IMR-90 (cell line): ENCODE measurements around the gene NQO2. TPM values are rescaled to one million over a fixed set of nuclear protein-coding genes. Genes with fewer than 3 reads are reported as not detected.

ENCODE experiments used
- ATAC-seq: fragments of 200-7000 bp; cut with Tn5 transposase; 2 replicates; pipeline ENCODE4 v1.9.1; 2020; ENCODE audit warnings: low read depth, mild to moderate bottlenecking, moderate library complexity
- BruUV-seq: library from RNA; stranded (reverse); fragments of 400-500 nt; replicated peaks from 2 replicates; lab custom pipeline; 2021; lab: Mats Ljungman, UMichigan
- CTCF ChIA-PET: fragments of 300-600 bp; formaldehyde crosslinking; extraction: SDS; loops from one replicate; lab custom pipeline; 2021; ENCODE audit warnings: antibody characterized with exemption; lab: Yijun Ruan, JAX
- POLR2A ChIA-PET: fragments of 300-600 bp; sonication (Branson Sonifier 250); formaldehyde crosslinking; loops from one replicate; lab custom pipeline; 2022; ENCODE audit warnings: antibody characterized with exemption; ENCODE audit not compliant: unreplicated experiment; lab: Charles Lee
- DNase-seq: peaks from one replicate; pipeline ENCODE4 v3.0.0; 2013
- H2AFZ ChIP-seq: replicated peaks from 2 replicates; pipeline ENCODE3; 2013; ENCODE audit warnings: low read length, mild to moderate bottlenecking; ENCODE audit not compliant: poor library complexity
- H2AK5ac ChIP-seq: 2 replicates; pipeline ENCODE4 v1.6.1; 2013; ENCODE audit warnings: low read depth, low read length, inconsistent platforms
- H2AK9ac ChIP-seq: replicated peaks from 2 replicates; pipeline ENCODE3; 2013; ENCODE audit warnings: mild to moderate bottlenecking, low read depth, low read length, moderate library complexity; ENCODE audit not compliant: poor library complexity
- H2BK120ac ChIP-seq: 2 replicates; pipeline ENCODE4 v1.6.1; 2013; ENCODE audit warnings: low read depth, low read length, inconsistent platforms
- H2BK15ac ChIP-seq: 3 replicates; pipeline ENCODE4 v1.6.1; 2013; ENCODE audit warnings: low read depth, low read length, inconsistent platforms
- H2BK20ac ChIP-seq: 2 replicates; pipeline ENCODE4 v1.6.1; 2013; ENCODE audit warnings: low read depth, mild to moderate bottlenecking, inconsistent platforms, low read length, moderate library complexity
- H2BK5ac ChIP-seq: 2 replicates; pipeline ENCODE4 v1.6.1; 2013; ENCODE audit warnings: mild to moderate bottlenecking, low read depth, low read length, inconsistent platforms; ENCODE audit not compliant: poor library complexity, severe bottlenecking
- H3K14ac ChIP-seq: replicated peaks from 2 replicates; pipeline ENCODE4 v1.6.1; 2013; ENCODE audit warnings: low read depth, low read length, inconsistent platforms
- H3K18ac ChIP-seq: 2 replicates; pipeline ENCODE4 v1.6.1; 2013; ENCODE audit warnings: low read depth, low read length, control low read depth
- H3K23ac ChIP-seq: 2 replicates; pipeline ENCODE4 v1.6.1; 2013; ENCODE audit warnings: low read depth, low read length, inconsistent platforms
- H3K27ac ChIP-seq: 2 replicates; pipeline ENCODE4 v1.5.1; 2013; ENCODE audit warnings: mild to moderate bottlenecking, control low read depth, low read length; ENCODE audit not compliant: insufficient read depth
- H3K27me3 ChIP-seq: 2 replicates; pipeline ENCODE4 v1.6.1; 2013; ENCODE audit warnings: low read length; ENCODE audit not compliant: control insufficient read depth, insufficient read depth
- H3K36me3 ChIP-seq: 2 replicates; pipeline ENCODE4 v1.6.1; 2013; ENCODE audit warnings: low read length, mixed read lengths; ENCODE audit not compliant: control insufficient read depth, insufficient read depth
- H3K4ac ChIP-seq: 2 replicates; pipeline ENCODE4 v1.6.1; 2013; ENCODE audit warnings: low read depth, low read length, inconsistent platforms
- H3K4me1 ChIP-seq: 2 replicates; pipeline ENCODE4 v1.6.1; 2013; ENCODE audit warnings: low read length, mixed read lengths; ENCODE audit not compliant: control insufficient read depth, insufficient read depth
- H3K4me2 ChIP-seq: 2 replicates; pipeline ENCODE4 v1.6.1; 2013; ENCODE audit warnings: low read depth, mild to moderate bottlenecking, control low read depth, low read length, moderate library complexity
- H3K4me3 ChIP-seq: 2 replicates; pipeline ENCODE4 v1.5.1; 2013; ENCODE audit warnings: low read depth, mild to moderate bottlenecking, control low read depth, low read length, moderate library complexity; ENCODE audit not compliant: insufficient read depth
- H3K56ac ChIP-seq: 2 replicates; pipeline ENCODE4 v1.6.1; 2013; ENCODE audit warnings: low read length, inconsistent platforms; ENCODE audit not compliant: insufficient read depth; ENCODE audit errors: extremely low read depth
- H3K79me1 ChIP-seq, 2 experiments: 2 replicates each; pipeline ENCODE4 v1.6.1; 2013; ENCODE audit warnings: low read length in 2 of 2, inconsistent platforms in 1 of 2, low read depth in 1 of 2
- H3K9ac ChIP-seq: 2 replicates; pipeline ENCODE4 v1.6.1; 2013; ENCODE audit warnings: low read depth, low read length, control low read depth
- H3K9me1 ChIP-seq: 2 replicates; pipeline ENCODE4 v1.6.1; 2013; ENCODE audit warnings: low read length, inconsistent platforms; ENCODE audit not compliant: insufficient read depth
- H3K9me3 ChIP-seq: 2 replicates; pipeline ENCODE4 v1.6.1; 2013; ENCODE audit warnings: low read length; ENCODE audit not compliant: control insufficient read depth, insufficient read depth
- H4K20me1 ChIP-seq: 2 replicates; pipeline ENCODE4 v1.6.1; 2013; ENCODE audit warnings: low read length, inconsistent platforms; ENCODE audit not compliant: insufficient read depth
- H4K5ac ChIP-seq: 2 replicates; pipeline ENCODE4 v1.6.1; 2013; ENCODE audit warnings: mild to moderate bottlenecking, low read depth, low read length, control low read depth
- H4K8ac ChIP-seq, 2 experiments: 2 replicates each; pipeline ENCODE4 v1.6.1; 2013; ENCODE audit warnings: low read depth in 2 of 2, low read length in 2 of 2, control low read depth in 1 of 2, inconsistent platforms in 1 of 2
- H4K91ac ChIP-seq: 2 replicates; pipeline ENCODE4 v1.6.1; 2013; ENCODE audit warnings: low read depth, low read length, inconsistent platforms; ENCODE audit not compliant: insufficient read depth
- BHLHE40 ChIP-seq: fragments of 150-350 bp; IDR thresholded peaks from 2 replicates; pipeline ENCODE4 v1.6.1; 2016; ENCODE audit warnings: mild to moderate bottlenecking, low read depth, low read length
- CEBPB ChIP-seq: IDR thresholded peaks from 2 replicates; pipeline ENCODE4 v1.6.1; 2012; ENCODE audit warnings: low read depth, low read length, improper control_type of control experiment
- CTCF ChIP-seq: conservative IDR thresholded peaks from 2 replicates; pipeline ENCODE4 v1.5.1; 2012; ENCODE audit warnings: mild to moderate bottlenecking, low read depth, low read length, improper control_type of control experiment
- FOS ChIP-seq: fragments of 150-350 bp; IDR thresholded peaks from 2 replicates; pipeline ENCODE4 v1.6.1; 2016; ENCODE audit warnings: low read depth, low read length
- MAFK ChIP-seq: IDR thresholded peaks from 2 replicates; pipeline ENCODE4 v1.6.1; 2012; ENCODE audit warnings: low read depth, low read length, improper control_type of control experiment
- MAZ ChIP-seq: IDR thresholded peaks from 2 replicates; pipeline ENCODE4 v1.6.1; 2012; ENCODE audit warnings: low read depth, mild to moderate bottlenecking, low read length, improper control_type of control experiment, moderate library complexity, borderline replicate concordance
- NFE2L2 ChIP-seq: fragments of 150-350 bp; IDR thresholded peaks from 2 replicates; pipeline ENCODE4 v1.6.1; 2016; ENCODE audit warnings: low read depth, mild to moderate bottlenecking, low read length
- RAD21 ChIP-seq: IDR thresholded peaks from 2 replicates; pipeline ENCODE4 v1.6.1; 2012; ENCODE audit warnings: low read length, improper control_type of control experiment
- SMC3 ChIP-seq: fragments of 150-350 bp; IDR thresholded peaks from 2 replicates; pipeline ENCODE4 v1.6.1; 2016; ENCODE audit warnings: low read depth, mild to moderate bottlenecking, antibody characterized with exemption, low read length, moderate library complexity
- WGBS, 2 experiments: methylation state at CpG; one replicate each; pipeline versions ENCODE4 v1.1.5 to v1.1.7; 2013; ENCODE audit warnings: missing lambda C conversion rate in 2 of 2; ENCODE audit not compliant: insufficient read length in 1 of 2; ENCODE audit errors: extremely low coverage in 2 of 2; 5-methylcytosine and 5-hydroxymethylcytosine counted together
- dilution Hi-C: fragments of 300-500 bp; cut with HindIII; formaldehyde crosslinking; loops from one replicate; pipeline ENCODE4 v1.14.3; 2018; ENCODE audit warnings: low sequenced_read_pairs; ENCODE audit not compliant: unreplicated experiment
- in situ Hi-C: fragments of 300-500 bp; cut with MboI; formaldehyde crosslinking; loops from 3 replicates; pipeline ENCODE4 v1.14.3; 2019; ENCODE audit warnings: low sequenced_read_pairs, inconsistent platforms, mixed read lengths
- intact Hi-C: fragments of 100-400 bp; cut with micrococcal nuclease; formaldehyde crosslinking; loops from 2 replicates; pipeline ENCODE4 v1.10.0; 2022
- polyA plus RNA-seq, 3 experiments: library from polyadenylated mRNA; depleted of rRNA; stranded (reverse); fragments of >200 nt; gene quantifications; 2 replicates each; pipeline ENCODE4 v1.2.3, GENCODE V29; 2012; ENCODE audit warnings: low replicate concordance in 1 of 3
- total RNA-seq: library from RNA; depleted of rRNA; stranded (reverse); fragments of >200 nt; gene quantifications from 2 replicates; pipeline ENCODE4 v1.2.3, GENCODE V29; 2012

Gene NQO2
- total and polyA plus RNA-seq, 2 of the 4 experiments (the other 2 are of a cell fraction), result 42.5 to 72.1 TPM

DNA sequence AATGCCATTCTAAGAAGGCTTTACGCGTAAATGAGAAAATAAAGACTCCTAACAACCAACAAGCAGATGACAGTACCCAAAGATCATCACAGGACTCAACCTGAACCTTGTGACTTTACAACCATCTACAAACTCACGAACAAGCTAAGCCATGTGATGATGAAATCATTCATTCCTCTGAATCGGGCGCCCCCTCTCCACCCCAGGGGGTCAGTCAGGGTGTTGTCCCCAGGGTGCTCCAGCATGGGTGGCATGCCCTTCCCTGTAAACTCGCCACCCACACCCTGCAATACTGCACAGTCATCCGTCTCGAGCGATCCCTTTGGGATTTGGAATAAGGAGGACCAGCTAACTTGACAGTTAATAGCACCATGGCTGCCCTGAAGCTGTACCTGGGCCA lies 40.9 kb upstream of the NQO2 start:
- no peak overlapping the region for H2BK5ac ChIP-seq
- no peak overlapping the region for H3K4me2 ChIP-seq
- H3K18ac ChIP-seq, result no peak overlapping the region
- no peak for ATAC-seq
- dilution Hi-C loops (no loop called here), in situ Hi-C loops (no loop called here), intact Hi-C loops (no loop called here)
- ChIA-PET CTCF (no interaction called here), POLR2A (no interaction called here)
- H4K8ac ChIP-seq, result no peak overlapping the region
- no peak overlapping the region for H3K56ac ChIP-seq
- H2AK9ac ChIP-seq, result no peak overlapping the region
- DNase-seq, result no peak
- no peak overlapping the region for H2BK120ac ChIP-seq
- H2AK5ac ChIP-seq, result 0 out of 2 replicates have a peak overlapping the region, but pooled peaks have one; percentile 13
- H2AFZ ChIP-seq, result no peak overlapping the region
- TF ChIP-seq FOS, result no peak
- TF ChIP-seq SMC3, result no peak
- no peak for TF ChIP-seq CEBPB
- no peak for TF ChIP-seq RAD21
- TF ChIP-seq NFE2L2, result no peak
- TF ChIP-seq MAZ, result no peak
- no peak for TF ChIP-seq MAFK
- no peak for TF ChIP-seq BHLHE40
- no peak for TF ChIP-seq CTCF
- H3K4ac ChIP-seq, result no peak overlapping the region
- H2BK20ac ChIP-seq, result no peak overlapping the region
- no peak overlapping the region for H2BK15ac ChIP-seq
- H3K4me1 ChIP-seq, result peaks cover 16% of the 10 kb centered on the region
- no peak overlapping the region for H3K4me3 ChIP-seq
- H3K9ac ChIP-seq, result no peak overlapping the region
- no peaks in the 10 kb centered on the region for H3K9me3 ChIP-seq
- H3K79me1 ChIP-seq, result peaks cover 55 to 82% of the 10 kb centered on the region in 2 experiments
- no peak overlapping the region; the same call in 1 of the 2 replicates for H3K14ac ChIP-seq
- no TSS peak for BruUV-seq
- H3K23ac ChIP-seq, result no peak overlapping the region
- peaks cover 30% of the 10 kb centered on the region for H3K9me1 ChIP-seq
- peaks cover 11% of the 10 kb centered on the region; the same call in 1 of the 2 replicates for H4K20me1 ChIP-seq
- H4K5ac ChIP-seq, result no peak overlapping the region
- no peak overlapping the region for H4K91ac ChIP-seq
- WGBS, 2 experiments, result 100% methylated on average over 1 of the region's 9 CpGs; no CpG with 5 or more reads in 1 of the 2 experiments
- H3K27me3 ChIP-seq, result no peaks in the 10 kb centered on the region
- H3K36me3 ChIP-seq, result peaks cover 18% of the 10 kb centered on the region; the same call in 1 of the 2 replicates
- H3K27ac ChIP-seq, result no peak overlapping the region
